Measurements from ENCODE around the gene ATP10B.
A peak's percentile ranks its signal among the peaks of the same experiment; 100 is the strongest.

Gene ATP10B

DNA sequence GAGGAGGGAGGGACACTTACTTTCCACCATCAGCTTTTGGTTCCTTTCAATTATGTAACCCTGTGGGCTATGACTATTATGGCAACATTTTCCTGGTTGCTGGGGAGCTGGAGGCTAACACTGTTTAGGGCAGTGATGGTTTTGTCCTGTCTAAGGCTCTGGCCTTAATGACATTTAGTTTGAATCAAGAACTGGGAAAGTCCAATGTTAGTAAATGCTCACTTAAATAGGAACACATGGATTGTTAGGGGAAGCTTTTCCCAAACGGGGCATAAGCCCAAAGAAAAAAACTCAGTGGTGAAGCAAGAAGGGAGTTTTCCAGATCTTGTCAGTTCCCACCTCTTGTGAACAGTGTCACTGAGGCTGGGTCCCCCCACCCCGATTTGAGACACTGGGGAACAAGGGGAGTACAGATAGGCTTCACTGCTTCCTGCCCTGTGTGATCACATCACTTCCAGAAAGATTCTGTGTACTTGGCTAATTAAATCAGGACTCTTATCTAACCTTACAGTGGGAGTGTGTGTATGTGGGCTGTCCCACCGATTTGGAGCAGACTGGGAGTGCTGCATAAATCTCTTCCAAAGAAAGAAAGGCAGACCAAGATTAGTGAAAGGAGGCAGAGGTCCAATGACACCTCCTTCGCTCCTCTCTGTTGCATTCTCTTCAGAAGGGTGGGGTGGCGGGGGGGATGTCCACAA is 223.9 kb downstream of the ATP10B start:
- DNase-seq, result peak in 1 of 2 experiments; percentile 26

DNA sequence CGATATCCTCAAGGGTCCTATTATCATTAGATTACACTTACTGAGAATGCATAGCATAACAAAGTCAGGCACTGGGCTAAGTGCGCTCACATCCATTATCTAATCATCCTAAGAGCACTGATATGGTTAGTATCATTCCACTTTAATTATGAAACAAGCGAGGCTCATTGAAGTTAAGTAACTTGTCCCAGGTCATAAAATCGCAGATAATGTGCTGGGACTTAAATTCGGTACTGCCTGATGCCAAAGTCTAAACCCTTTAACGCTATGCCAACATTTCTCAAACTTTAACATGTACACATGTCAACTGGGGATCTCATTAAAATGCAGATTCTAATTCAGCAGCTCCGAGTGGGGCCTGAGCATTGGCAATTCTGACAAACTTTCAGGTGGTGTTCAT is 225.7 kb downstream of the ATP10B start:
- DNase-seq, result no peak

DNA sequence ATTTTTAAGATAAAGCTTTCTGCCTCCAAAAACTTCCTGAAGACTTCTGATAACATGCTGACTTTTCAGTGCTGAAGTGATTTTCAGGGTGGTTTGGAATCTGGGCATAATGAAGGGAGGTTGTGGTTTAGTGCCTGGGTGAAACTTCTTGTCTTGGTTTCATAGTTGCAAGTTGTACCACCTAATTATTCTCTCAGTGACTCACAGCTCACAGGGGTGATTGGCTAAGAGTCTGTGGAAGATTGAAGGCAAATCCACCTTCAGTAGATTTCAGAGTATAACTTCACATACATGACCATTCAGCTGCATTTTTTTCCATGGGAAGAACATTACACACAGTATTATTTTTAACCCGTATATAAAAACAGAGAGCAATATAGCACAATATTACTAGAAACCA is 230.5 kb downstream of the ATP10B start:
- DNase-seq, result no peak

DNA sequence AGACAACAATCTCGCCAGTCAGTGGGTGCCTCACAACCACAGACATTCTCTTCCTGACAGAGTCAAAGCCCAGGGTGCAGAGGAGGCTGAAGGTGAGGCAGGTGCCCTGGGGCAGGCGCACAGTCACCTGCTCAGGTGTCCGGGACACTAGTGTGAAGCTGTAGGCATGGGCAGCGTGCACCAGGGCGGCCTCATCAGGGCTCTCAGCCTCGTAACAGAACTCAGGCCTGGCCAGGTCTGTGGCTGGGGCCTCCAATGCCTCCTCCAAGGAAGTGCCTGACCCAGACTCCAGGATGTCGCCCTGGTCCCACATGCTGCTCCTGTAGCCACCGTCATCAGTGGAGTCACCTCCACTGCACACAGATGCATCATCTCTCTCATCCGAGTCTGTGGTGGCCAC is 231.6 kb downstream of the ATP10B start:
- no peak for DNase-seq

DNA sequence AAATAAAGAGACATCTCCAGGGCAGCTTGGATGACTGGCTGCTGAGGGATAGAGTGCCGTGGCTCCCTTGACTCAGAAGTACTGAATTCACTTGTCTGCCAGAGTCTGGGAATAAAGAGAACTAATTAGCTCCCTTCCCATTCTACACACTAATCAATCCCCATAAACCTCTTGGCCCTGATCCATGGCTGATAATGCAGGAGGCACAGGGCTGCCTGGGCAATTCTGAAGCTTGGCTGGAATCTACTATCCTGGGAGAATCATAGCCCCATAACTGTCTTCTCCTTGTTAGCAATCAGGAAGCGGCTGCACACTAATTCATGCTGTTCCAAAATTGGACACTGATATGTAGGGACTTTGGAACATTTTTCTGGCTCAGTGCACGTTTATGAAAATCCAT is 232.6 kb downstream of the ATP10B start:
- no peak for DNase-seq

DNA sequence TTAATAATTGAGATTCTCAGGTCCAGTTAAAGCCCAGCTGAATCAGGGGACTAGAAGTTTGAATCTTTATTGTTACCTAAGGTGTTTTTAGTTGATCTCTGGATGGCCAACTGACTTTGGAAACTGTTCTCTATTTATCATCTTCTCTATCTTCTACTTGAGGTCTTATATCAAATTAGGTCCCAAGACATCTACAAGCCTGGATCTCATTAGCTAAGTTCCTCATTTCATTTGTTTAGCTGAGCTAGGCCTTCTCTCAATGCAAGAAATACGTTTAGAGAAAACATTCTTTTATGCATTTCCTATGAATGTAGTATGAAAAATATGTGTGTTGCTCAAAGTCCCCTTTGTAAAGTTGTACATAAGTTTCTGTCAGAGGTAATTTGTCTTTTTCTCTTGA is 233.7 kb downstream of the ATP10B start:
- DNase-seq, result no peak

DNA sequence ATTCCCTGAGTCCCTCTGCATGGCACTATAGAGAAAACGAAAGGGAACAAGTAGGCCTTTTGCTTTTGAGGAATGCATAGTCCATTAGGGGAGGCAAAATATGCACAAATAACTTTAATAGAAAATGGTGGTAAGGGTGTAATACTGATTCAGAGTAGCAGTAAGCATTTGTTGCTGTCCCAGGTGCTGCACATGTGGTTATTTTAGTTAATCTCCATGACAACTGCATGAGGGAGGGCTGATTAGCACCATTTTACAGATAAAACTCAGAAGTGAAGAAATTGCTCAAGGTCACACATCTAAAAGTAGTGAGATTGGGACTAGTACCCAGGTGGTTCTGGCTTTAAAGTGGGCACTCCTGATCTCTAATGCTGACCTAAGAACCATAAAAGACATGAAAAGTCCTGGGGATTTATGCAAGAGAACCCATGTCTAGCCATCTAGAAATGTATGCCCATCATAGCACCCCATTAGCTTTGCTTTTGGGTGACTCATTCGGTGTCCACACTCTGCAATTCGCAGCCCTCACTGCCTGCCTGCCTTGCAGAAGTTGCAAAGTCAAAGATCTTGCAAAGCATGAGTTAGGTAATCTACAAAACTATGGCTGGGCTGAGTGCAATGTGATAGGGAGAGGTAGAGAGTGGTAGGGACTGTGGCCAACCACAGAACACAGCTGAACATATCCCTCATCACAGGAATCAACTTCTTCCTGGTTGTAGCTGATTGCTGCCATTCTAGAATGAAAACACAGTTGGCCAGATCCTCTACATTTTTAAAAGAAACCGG is 235.1 kb downstream of the ATP10B start:
- no peak for DNase-seq

DNA sequence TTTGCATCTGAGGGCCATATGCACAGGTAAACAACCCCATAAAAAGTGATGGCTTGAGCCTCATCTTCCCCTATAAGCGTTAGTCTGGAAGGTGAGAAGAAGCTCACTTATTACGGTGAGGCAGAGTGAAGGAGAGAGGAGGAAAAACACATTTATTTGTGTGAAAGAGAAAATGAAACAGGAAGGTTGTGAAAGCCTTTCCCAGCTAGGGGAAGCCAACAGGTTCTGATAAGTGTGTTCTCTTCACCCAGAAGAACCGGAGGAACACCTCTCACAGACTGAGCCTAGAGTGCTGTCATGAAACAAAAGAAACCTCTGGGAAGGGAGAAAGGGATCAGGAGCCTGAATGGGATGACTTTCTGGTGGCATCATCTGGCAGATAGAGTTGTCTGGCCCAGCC is 237.9 kb downstream of the ATP10B start:
- no peak for DNase-seq

DNA sequence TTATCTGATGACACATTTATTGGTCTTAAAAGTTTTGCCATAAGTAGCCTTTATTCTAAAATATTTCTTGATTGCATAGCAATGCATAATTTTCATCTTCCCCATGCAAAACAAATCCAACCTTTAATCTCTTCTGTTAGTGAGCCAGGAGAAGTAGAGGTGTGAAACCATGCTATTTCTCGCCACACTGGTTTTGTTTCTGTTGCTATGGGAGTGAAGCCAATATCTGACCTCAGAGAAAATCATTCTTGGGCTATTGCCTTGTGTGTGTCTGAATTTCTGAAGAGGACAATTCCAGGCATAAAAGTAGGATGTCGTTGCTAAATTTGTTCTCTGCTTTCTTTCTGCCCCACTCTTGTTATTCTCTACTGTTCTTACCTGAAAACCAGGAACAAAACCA is 246.7 kb downstream of the ATP10B start:
- no peak for DNase-seq

DNA sequence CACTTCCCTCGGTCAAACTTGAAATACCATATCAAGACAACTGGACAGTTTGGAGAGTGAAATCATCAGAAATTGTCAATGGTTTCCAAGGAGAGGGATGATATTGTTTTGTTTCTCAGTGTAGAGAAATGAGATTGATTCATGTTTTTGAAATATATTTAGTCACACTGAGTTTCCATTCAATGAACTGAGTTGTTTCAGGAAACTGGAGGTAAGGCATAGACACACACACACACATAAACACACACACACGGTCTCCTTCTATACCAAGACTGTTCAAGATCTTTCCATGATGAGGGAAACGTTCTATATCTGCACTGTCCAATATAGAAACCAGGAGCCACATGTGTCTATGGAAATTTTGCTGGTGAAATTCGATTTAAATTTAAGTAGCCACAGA is 247.5 kb downstream of the ATP10B start:
- DNase-seq, result no peak

DNA sequence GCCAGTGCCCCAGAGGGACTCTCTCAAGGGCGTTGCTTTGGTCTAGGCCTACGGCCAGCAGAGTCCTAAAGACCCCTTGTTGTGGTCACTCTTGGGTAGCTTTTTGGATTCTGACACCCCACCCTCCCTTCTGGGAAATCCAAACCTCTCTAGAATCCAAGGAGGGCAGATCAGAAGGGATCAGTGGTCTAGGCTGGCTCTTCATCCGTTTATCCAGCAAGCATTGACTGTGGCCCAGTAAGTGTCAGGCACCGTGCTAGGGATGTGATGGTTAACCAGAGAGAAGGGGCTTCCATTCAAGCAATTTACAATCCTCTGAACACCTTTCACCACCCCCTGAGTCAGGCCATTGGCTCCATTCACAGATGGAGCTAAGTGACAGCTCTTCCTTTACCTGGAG is 249.3 kb downstream of the ATP10B start:
- DNase-seq, result no peak

DNA sequence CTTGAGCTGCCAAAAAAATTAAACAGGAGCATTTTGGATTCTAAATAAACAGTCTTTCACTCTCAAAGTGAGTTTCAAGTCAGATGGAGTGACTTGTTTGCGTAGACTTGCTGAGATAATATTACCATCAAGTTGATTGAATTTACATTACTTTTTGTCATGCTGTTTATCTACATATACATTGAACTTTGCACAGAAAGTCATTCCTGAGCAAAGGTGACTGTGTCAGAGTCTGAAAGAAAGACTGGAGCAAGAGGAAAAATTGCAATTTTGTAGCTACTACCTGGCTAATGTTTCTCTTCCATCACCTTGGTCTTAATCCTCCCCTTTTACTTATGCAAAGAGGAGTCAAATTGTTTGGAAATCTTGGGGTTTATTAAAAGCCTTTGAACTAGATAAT is 251.0 kb downstream of the ATP10B start:
- no peak for DNase-seq

DNA sequence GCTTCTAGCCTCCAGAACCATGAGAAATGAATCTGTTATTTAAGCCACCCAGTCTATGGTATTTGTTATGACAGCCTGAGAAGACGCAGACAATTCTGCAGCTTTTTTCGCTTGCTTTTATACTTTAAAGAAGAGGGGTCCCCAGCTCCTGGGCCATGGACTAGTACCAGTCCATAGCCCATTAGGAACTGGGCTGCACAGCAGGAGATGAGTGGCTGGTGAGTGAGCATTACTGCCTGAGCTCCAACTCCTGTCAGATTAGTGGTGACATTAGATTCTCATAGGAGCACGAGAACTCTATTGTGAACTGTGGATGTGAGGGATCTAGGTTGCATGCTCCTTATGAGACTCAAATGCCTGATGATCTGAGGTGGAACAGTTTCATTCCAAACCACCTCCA is 278.7 kb downstream of the ATP10B start:
- no peak for DNase-seq

DNA sequence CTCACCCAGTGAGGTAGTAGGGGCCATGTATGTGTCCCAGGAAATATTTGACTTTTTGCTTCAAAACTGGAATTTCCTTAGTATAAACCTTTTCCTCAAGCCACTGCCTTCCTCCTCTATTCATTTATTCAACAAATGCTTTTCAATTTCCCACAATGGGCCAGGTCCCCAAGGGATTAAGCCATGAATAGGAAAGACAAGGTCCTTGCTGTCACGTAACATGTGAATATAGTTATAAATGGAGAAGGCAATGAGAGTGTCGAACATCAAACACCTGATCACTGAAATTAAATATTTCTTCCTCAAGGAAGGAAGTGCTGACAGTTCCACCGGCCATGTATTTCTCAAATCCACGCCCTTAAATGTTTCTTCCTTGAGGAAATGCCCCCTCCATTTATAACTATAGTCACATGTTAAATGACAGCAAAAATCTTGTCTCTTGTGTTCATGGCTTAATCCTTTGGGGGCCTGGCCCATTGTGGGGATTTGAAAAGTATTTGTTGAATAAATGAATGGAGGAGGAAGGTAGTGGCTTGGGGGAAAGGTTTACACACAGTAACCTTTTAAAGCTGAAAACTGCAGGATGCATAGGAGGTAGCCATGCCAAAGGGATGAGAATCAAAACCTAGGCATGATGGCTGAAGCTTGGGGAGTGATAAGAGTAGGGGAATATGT is 284.8 kb downstream of the ATP10B start:
- no peak for DNase-seq

DNA sequence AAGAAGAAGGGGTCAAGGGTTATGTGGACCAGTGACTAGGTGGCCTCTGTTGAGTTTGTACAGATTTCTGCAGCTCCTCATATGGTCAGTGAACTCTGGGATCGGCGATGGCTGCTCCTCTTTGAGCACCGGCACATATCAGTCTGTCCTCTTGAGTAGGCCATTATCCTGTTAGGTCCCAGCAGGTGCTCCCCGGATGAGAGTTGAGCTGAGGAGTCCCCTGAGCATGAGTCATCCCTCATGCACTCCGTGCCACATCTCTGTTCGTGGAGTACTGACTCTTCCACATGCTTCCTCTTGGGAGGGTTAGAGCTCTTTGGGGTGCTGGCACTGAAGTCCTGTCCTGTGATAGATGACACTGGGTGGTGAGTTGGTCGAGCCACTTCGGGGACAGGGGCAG is 286.6 kb downstream of the ATP10B start:
- DNase-seq, result no peak

DNA sequence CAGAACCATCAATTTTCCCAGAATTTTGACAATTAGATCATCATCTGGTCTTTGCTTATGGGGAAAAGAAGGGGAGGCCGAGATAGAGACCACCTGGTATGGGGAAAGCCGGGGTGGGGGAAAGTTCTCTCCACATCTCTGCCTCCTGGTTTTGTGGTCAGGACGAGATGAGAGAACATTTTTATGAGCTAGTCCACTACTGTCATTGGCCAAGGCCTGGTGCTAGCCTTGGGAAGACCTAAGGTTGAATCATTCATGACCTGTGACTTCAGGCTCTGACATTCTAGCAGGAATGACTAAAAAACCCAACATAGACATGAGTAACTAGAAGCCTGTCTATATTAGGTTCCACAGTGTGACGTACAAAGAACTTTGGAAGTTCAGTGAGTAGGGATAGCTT is 295.2 kb downstream of the ATP10B start:
- no peak for DNase-seq

DNA sequence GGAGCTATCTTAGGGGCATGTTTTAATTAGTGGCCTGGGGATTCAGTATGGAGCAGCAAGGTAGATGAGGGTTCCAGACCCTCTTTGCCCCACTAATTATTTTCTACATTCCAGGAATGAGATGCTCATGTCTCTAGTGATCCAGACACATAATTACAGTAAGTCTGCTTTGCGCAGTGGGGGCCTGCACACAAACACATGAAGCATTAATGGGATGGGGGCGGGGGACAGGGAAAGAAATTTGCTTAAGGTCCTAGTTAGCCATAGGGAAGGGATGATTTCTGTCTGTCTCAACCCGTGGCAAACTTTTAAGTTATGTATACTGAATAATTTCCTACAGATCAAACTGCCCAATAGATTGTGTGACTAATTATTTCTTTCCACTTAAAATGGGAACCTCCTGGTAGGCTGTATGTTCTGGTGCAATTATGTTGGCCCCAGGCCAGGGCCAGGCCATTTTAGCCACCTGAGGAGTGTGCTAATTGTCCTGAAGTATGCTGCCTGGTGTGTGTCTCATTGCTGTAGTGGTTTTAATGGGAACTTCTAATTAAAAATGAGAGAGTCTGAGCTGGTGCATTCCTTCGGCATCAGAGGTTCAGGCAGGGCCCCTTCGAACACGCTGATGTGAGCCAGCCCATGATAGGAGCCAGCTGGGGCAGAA is 295.9 kb downstream of the ATP10B start:
- peak; percentile 6 to 17 for DNase-seq

DNA sequence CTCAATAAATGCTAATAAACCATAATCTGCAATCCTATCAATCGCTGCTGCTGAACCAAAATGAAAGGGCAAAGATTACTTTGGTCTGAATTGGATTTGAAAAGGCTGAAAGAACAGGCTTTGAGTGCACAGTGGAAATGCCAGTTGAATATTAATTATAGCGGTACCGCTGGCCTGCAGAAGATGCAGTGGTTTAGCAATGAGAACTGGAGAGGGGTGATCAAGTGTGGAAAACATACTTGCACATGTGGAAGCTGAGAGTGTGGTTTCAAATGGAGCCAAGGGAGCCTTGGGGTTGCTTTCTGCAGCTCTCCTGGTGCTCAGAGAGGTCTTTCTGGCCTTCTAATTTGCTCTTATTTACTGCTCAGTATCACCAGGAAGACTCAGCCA is 296.4 kb downstream of the ATP10B start:
- DNase-seq, result no peak

DNA sequence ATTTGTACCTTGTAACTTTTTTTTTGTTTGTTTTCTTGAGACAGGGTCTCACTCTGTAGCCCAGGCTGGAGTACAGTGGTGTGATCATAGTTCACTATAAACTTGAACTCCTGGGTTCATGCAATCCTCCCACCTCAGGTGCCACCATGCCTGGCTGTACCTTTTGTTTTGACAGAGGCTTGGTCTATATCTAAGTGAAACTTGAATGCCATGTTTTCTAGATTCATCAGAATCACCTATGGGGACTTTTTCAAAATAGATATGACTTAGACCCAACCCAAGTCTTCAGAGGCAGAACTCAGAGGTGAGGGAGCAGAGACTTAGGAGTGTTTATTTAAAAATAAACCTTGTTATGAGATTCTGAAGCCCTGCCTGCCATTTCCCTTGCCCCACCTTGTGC is 301.9 kb downstream of the ATP10B start:
- no peak for DNase-seq

DNA sequence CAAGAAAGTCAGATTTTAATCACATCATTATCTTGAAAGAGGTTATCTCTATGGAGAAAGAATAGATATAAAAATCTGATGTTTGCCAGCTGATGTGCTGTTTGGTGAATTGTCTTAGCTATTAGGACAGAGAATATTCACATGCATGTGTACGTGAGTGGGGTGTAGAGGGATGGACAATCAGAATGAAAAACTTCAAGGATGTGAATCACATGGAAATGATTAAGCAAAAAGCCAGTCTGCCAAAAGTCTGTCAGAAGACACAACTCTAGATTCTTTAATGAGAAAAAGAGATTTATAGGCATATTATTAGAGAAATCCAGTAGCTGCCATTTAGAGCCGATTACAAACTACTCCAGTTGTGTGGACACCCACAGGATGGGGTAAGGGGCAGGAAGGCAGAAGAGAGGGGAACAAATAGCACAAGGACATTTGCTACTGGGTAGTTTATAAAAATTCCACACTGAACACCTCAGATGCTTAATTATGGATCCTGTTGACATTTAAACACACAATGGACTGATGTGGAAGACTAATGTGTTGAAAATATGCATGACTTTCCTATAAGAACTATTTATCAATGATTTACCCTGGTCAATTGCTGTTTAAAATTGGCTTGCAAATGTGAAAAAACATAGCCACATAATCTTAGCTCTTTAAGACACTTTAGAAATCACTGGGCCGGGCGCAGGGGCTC is 302.9 kb downstream of the ATP10B start:
- DNase-seq, result no peak

DNA sequence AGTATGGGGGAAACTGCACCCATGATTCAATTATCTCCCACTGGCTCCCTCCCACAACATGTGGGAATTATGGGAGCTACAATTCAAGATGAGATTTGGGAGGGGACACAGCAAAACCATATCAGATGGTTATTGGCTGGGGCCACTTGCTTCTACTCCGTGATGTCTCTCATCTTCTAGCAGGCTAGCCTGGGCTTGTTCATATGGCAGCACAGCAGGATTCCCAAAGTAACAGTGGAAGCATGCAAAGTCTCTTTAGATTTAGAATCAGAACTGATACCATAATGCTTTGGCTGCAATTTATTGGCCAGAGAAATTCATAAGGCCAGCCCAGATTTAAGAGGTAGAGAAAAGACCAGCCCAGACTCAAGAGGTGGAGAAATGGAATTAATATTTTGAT is 304.1 kb downstream of the ATP10B start:
- no peak for DNase-seq

DNA sequence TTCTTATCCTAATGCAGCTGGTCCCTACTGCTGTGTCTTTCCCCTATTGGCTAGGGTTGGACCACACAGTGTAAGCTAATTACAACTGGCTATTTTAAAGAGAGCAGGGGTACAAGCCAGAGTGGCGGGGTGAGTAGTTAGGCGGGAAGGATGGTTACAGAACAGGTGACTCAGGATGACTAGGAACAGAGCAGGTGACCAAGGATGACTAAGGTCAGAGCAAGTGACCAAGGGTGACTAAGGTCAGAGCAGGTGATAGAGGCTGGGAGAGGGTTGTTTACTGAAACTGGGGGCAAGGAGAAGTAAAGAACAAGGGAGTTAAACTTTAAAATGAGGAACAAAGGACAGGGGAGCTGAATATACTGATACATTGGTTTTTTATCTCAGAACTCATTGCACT is 304.9 kb downstream of the ATP10B start:
- no peak for DNase-seq

DNA sequence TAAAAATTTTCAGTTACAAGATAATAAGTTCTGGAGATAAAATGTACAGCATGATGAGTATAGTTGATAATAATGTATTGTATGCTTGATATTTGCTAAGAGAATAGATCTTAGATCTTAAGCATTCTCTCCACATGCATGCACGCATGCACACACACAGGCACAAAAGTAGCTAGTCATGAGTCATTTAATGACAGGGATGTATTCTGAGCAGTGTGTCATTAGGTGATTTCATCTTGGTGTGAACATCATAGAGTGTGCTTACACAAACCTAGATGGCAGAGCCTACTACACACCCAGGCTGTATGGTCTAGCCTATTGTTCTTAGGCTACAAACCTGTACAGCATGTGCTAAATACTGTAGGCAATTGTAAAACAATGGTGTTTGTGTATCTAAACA is 306.2 kb downstream of the ATP10B start:
- no peak for DNase-seq
